GM12891 (cell line): ENCODE results near the gene TBL1X.

Source experiments
- POLR2A ChIP-seq: IDR thresholded peaks from 2 replicates; pipeline ENCODE4 v1.6.1; 2011; ENCODE audit warnings: low read depth, low read length, control low read depth
- POLR2AphosphoS5 ChIP-seq: IDR thresholded peaks from 2 replicates; pipeline ENCODE4 v1.6.1; 2011; ENCODE audit warnings: low read depth, low read length, control low read depth
- POU2F2 ChIP-seq: IDR thresholded peaks from 2 replicates; pipeline ENCODE4 v1.6.1; 2011; ENCODE audit warnings: low read depth, mild to moderate bottlenecking, control low read depth, low read length, moderate library complexity
- TAF1 ChIP-seq: IDR thresholded peaks from 2 replicates; pipeline ENCODE4 v1.6.1; 2011; ENCODE audit warnings: low read depth, low read length, control low read depth

GRCh38 chrX:9634551-9634950 lies 169.7 kb downstream of the TBL1X start:
- no peak for TF ChIP-seq POLR2A
- no peak for TF ChIP-seq POLR2AphosphoS5
- no peak for TF ChIP-seq POU2F2
- no peak for TF ChIP-seq TAF1
